ENCODE results near the gene HSD3B7.
"Not testable (repeated sequence)": the region's sequence is repeated elsewhere in the genome, so short reads cannot be mapped to it uniquely, and the experiment has no call there.

The HSD3B7 gene

GRCh38 chr16:31016018-31016417, 31.0 kb downstream of the HSD3B7 start:
- H3K4me3 ChIP-seq (ENCODE audit: low read length): no peak overlapping the region
- TF ChIP-seq, protein P1, sequence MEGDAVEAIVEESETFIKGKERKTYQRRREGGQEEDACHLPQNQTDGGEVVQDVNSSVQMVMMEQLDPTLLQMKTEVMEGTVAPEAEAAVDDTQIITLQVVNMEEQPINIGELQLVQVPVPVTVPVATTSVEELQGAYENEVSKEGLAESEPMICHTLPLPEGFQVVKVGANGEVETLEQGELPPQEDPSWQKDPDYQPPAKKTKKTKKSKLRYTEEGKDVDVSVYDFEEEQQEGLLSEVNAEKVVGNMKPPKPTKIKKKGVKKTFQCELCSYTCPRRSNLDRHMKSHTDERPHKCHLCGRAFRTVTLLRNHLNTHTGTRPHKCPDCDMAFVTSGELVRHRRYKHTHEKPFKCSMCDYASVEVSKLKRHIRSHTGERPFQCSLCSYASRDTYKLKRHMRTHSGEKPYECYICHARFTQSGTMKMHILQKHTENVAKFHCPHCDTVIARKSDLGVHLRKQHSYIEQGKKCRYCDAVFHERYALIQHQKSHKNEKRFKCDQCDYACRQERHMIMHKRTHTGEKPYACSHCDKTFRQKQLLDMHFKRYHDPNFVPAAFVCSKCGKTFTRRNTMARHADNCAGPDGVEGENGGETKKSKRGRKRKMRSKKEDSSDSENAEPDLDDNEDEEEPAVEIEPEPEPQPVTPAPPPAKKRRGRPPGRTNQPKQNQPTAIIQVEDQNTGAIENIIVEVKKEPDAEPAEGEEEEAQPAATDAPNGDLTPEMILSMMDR (conservative IDR thresholded peaks at IDR 0.05; ENCODE audit: low read length): no peak
- DNase-seq (ENCODE audit: low read depth): no peak

- DNase-seq (ENCODE audit: low read depth); H3K4me3 ChIP-seq (ENCODE audit: low read length): not testable (repeated sequence)
Measured at GRCh38 chr16:31017756-31018155, 32.7 kb downstream of the HSD3B7 start.

GRCh38 chr16:31020536-31020935, 35.5 kb downstream of the HSD3B7 start:
- TF ChIP-seq, protein P1 (conservative IDR thresholded peaks at IDR 0.05; ENCODE audit: low read length): no peak
- H3K4me3 ChIP-seq (ENCODE audit: low read length): no peak overlapping the region
- no peak for DNase-seq (ENCODE audit: low read depth)

- no peak for DNase-seq (ENCODE audit: low read depth)
- TF ChIP-seq, protein P1 (conservative IDR thresholded peaks at IDR 0.05; ENCODE audit: low read length): no peak
- no peak overlapping the region for H3K4me3 ChIP-seq (ENCODE audit: low read length)
Measured at GRCh38 chr16:31022544-31023251, 37.7 kb downstream of the HSD3B7 start.

DNA sequence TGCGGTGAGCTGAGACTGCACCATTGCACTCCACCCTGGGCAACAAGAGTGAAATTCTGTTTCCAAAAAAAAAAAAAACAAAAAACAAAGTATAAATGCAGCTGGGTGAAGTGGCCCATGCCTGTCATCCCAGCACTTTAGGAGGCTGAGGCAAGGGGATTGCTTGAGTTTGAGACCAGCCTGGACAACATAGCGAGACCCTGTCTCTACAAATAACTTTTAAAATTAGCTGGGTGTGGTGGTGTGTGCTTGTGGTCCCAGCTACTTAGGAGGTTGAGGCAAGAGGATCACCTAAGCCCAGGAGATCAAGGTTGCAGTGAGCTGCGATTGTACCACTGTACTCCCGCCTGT, 38.2 kb downstream of the HSD3B7 start:
- no peak overlapping the region for H3K4me3 ChIP-seq (ENCODE audit: low read length)
- TF ChIP-seq, protein P1 (conservative IDR thresholded peaks at IDR 0.05; ENCODE audit: low read length): no peak
- no peak for DNase-seq (ENCODE audit: low read depth)

DNA sequence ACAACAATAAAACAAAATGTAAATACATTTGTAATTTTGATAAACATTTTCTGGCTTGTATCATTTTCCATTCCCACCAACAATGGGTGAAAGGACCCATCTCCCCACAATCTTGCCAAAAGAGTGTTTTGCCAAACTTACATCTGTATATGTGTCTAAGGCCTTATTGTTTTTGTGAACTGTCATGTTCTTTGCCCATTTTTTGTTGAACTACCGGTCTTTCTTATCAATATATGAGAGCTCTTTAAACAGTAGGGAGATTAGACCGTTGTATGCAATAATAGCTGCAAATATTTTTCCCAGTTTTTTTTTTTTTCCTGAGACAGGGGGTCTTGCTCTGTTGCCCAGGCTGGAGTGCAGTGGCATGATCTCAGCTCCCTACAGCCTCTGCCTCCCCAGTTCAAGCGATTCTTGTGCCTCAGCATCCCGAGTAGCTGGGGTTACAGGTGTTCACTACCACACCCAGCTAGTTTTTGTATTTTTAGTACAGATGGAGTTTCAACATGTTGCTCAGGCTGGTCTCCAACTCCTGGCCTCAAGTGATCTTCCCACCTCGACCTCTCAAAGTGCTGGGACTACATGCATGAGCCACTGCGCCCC, 38.7 kb downstream of the HSD3B7 start:
- DNase-seq (ENCODE audit: low read depth): no peak
- TF ChIP-seq, protein P1 (conservative IDR thresholded peaks at IDR 0.05; ENCODE audit: low read length): no peak
- no peak overlapping the region for H3K4me3 ChIP-seq (ENCODE audit: low read length)

DNA sequence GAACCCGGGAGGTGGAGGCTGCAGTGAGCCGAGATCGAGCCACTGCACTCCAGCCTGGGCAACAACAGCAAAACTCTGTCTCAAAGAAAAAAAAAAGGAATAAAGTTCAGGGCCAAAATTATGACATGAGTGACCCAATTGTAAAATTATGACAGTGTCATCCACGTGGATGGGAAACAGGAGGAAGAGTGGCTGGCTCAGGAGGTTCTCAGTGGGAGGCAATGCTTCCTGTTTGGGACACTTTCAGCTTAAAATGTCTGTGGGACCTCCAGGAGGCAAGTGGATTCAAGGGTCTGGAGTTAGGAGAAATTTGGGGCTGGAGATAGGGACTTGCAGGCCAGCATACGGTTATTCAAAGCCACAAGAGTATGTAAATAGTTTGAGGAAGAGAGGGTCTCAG, 40.3 kb downstream of the HSD3B7 start:
- DNase-seq (ENCODE audit: low read depth): no peak
- no peak overlapping the region for H3K4me3 ChIP-seq (ENCODE audit: low read length)
- TF ChIP-seq, protein P1 (conservative IDR thresholded peaks at IDR 0.05; ENCODE audit: low read length): no peak

All from AG10803 (cell line).